ENCODE results near the gene PEX11G.

DNA sequence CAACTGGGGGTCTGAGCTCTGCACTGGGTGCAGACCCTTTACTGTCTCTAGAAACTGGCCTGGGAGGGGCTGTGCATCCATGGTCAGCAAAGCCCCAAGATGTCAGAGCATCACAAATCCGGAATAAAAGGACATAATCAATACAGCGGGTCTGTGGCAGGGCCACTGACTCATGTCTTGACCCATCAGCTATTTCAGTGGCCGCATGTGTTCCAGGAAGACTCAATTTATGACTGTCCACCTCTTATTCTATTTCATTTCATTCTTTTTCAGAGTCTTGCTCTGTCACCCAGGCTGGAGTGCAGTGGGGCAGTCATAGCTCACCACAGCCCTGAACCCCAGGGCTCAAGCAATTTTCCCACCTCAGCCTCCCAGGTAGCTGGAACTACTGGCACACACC is 53.2 kb downstream of the PEX11G start:
- TF ChIP-seq EZH2 (IDR thresholded peaks at IDR 0.05; ENCODE audit: insufficient read depth, poor library complexity, severe bottlenecking) (no peak), EZH2phosphoT487 (IDR thresholded peaks at IDR 0.05; ENCODE audit: insufficient read depth, low read depth) (no peak)
